Progenitor cell of endocrine pancreas (in vitro differentiated cells): Measurements from ENCODE around the gene FNDC11. TPM values are rescaled to one million over a fixed set of nuclear protein-coding genes. Genes with fewer than 3 reads are reported as not detected.

ENCODE experiments used
- DNase-seq: peaks from one replicate; pipeline ENCODE4 v3.0.0; 2021; ENCODE audit warnings: low spot score; ENCODE audit not compliant: unreplicated experiment
- H3K27ac Mint-ChIP-seq: 2 replicates; pipeline ENCODE4 v1.8.0; 2021; ENCODE audit warnings: mild to moderate bottlenecking, moderate library complexity, mixed read lengths
- H3K27me3 Mint-ChIP-seq: 2 replicates; pipeline ENCODE4 v1.8.0; 2021; ENCODE audit warnings: mixed read lengths
- H3K36me3 Mint-ChIP-seq: 2 replicates; pipeline ENCODE4 v1.8.0; 2022; ENCODE audit warnings: mixed read lengths; ENCODE audit not compliant: insufficient read depth
- H3K4me1 Mint-ChIP-seq: 2 replicates; pipeline ENCODE4 v1.8.0; 2021; ENCODE audit warnings: low read depth, mixed read lengths
- H3K4me3 Mint-ChIP-seq: 2 replicates; pipeline ENCODE4 v1.8.0; 2021; ENCODE audit warnings: low read depth, mild to moderate bottlenecking, moderate library complexity, mixed read lengths
- H3K9me3 Mint-ChIP-seq: 2 replicates; pipeline ENCODE4 v1.8.0; 2021; ENCODE audit warnings: low read depth, mixed read lengths
- total RNA-seq: library from RNA; stranded (reverse); gene quantifications from 2 replicates; pipeline ENCODE4 v1.2.1, GENCODE V29; 2021
- TF ChIP-seq, protein P1 (sequence below): fragments of 200-600 bp; sonication (generic); IDR thresholded peaks from one replicate; pipeline ENCODE4 v1.5.0; 2021; ENCODE audit warnings: antibody characterized with exemption, mild to moderate bottlenecking; ENCODE audit not compliant: unreplicated experiment

The FNDC11 gene
- total RNA-seq, 1 donor from 2014 or later, result 1.9 TPM

DNA sequence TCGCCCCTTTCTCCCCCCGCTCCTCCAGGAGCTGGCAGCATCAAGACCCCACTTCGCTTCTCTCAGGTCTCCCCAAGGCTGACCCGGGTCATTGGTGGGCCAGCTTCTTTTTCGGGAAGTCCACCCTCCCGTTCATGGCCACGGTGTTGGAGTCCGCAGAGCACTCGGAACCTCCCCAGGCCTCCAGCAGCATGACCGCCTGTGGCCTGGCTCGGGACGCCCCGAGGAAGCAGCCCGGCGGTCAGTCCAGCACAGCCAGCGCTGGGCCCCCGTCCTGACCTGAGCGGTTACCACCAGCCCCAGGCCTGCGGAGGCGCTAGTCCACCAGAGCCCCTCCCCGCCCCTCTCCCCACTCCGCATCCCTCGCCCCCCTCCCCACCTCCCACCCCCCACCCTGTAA lies 32.4 kb upstream of the FNDC11 start:
- H3K36me3 Mint-ChIP-seq, result peaks cover 15% of the 10 kb centered on the region
- H3K4me3 Mint-ChIP-seq, result peak overlapping the region; percentile 92
- H3K4me1 Mint-ChIP-seq, result peaks cover 12% of the 10 kb centered on the region
- H3K27me3 Mint-ChIP-seq, result peaks cover 8% of the 10 kb centered on the region
- no peaks in the 10 kb centered on the region for H3K9me3 Mint-ChIP-seq
- peak; percentile 26 for DNase-seq
- peak overlapping the region; percentile 95 for H3K27ac Mint-ChIP-seq
- TF ChIP-seq, protein P1, sequence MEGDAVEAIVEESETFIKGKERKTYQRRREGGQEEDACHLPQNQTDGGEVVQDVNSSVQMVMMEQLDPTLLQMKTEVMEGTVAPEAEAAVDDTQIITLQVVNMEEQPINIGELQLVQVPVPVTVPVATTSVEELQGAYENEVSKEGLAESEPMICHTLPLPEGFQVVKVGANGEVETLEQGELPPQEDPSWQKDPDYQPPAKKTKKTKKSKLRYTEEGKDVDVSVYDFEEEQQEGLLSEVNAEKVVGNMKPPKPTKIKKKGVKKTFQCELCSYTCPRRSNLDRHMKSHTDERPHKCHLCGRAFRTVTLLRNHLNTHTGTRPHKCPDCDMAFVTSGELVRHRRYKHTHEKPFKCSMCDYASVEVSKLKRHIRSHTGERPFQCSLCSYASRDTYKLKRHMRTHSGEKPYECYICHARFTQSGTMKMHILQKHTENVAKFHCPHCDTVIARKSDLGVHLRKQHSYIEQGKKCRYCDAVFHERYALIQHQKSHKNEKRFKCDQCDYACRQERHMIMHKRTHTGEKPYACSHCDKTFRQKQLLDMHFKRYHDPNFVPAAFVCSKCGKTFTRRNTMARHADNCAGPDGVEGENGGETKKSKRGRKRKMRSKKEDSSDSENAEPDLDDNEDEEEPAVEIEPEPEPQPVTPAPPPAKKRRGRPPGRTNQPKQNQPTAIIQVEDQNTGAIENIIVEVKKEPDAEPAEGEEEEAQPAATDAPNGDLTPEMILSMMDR, result no peak

DNA sequence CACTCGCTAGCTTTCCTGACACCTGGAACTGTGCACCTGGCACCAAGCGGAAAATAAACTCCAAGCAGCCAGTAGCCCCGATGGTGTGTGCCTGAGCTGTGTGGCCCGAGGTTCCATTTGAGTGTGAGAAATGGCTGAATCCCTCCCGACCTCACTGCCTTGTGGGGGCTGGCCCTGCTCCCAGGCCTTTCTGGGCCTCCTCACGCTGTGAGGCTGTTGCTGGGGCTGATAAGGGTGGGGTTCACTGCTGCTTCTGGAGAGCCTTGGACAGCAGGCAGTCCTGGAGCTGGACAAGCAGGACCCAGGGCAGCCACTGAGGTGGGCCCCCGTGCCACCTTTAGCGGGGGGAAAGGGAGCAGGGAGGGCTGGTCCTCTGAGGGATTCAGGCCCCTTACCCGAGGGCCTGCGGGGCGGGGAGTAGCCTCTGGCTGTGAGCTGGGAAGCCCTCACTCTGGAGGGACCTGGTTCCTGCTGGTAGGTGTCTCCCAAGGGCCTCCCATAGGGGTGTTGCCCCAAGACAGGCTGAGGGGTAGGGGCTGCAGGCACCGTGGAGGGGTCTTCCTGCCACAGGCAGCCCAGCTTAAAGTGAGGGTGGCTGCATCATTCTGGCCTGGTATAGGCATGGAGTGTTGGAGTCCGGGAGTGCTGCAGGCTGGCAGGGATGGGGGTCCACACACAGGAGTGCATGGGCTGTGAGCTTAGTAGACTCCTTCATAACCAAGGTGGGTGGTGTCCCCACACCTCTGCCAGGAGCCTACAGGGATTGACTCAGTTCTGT lies 31.7 kb upstream of the FNDC11 start:
- peak overlapping the region; percentile 92 for H3K4me3 Mint-ChIP-seq
- peak overlapping the region; percentile 94 for H3K27ac Mint-ChIP-seq
- peak; percentile 9 for DNase-seq
- peaks cover 15% of the 10 kb centered on the region for H3K36me3 Mint-ChIP-seq
- H3K9me3 Mint-ChIP-seq, result no peaks in the 10 kb centered on the region
- TF ChIP-seq, protein P1, result no peak
- H3K4me1 Mint-ChIP-seq, result peaks cover 12% of the 10 kb centered on the region
- peaks cover 8% of the 10 kb centered on the region for H3K27me3 Mint-ChIP-seq

DNA sequence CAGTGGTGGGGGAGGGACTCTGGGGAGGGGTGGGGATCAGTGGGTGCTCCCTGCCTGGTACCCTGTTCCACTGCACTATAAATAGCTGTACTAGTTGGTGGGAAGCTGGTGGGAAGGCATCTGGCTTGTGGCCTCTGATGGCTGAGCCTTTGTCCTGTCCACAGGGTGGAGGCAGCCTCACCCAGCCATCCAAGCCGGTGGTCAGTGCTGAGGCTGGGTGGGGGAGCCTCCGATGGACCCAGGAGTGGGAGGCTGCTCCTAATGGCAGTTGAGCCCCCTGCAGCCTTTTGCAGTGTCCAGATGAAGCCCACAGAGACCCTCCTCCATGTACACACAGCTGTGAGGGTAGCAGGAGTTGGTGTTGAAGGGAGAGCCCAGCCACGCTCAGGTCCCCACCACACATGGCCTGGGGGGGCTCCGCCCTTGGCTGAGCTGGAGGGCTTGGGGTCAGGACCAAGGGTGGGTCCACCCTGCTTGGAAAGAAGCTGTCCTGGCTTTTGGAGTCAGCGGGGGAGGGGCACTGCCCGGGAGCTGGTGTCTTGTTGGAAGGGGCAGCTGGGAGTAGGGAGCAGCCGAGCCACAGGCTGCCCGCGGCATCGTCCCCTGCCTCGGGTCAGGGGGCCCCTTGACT lies 30.9 kb upstream of the FNDC11 start:
- Mint-ChIP-seq H3K4me1 (peaks cover 12% of the 10 kb centered on the region), H3K9me3 (no peaks in the 10 kb centered on the region), H3K27me3 (peaks cover 5% of the 10 kb centered on the region), H3K4me3 (peak overlapping the region; percentile 35), H3K36me3 (peaks cover 15% of the 10 kb centered on the region), H3K27ac (peak overlapping the region; percentile 94)
- peak; percentile 10 for DNase-seq
- TF ChIP-seq, protein P1, result no peak

DNA sequence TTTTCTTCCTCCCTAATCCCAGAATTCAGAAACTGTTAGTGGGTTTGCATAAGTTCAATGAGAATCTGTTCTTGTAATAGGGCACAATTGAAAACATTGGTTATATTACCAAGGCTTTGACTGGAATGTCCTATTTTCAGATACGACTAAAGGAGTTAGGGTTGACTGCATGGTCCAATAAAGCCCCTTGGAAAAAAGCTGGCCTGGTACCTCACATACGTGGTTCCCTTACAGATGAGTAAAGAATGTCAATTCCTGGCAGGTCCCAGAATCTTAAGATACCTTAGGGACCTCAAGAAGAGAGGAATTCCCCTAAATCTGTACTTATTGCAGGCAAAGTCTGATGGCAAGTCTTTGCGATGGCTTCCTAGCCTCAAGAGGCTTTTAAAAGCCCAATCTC lies 28.8 kb upstream of the FNDC11 start:
- Mint-ChIP-seq H3K36me3 (peaks cover 15% of the 10 kb centered on the region), H3K9me3 (no peaks in the 10 kb centered on the region), H3K4me1 (peaks cover 12% of the 10 kb centered on the region), H3K27ac (peak overlapping the region; percentile 89), H3K27me3 (no peaks in the 10 kb centered on the region), H3K4me3 (no peak overlapping the region)
- DNase-seq, result no peak
- TF ChIP-seq, protein P1, result no peak

DNA sequence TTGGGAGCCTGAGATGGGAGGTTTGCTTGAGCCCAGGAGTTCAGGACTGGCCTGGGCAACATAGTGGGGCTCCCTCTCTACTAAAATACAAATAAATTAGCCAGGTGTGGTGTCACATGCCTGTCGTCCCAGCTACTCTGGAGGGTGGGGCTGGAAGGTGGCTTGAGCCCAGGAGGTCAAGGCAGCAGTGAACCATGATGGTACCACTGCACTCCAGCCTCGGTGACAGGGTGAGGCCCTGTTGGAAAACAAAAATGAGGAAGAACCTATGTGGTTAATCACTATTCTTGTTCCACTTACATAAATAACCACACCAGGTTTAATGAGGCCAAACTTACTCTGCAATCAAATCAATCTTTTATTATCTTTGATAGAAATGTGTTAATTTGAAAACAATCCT lies 28.0 kb upstream of the FNDC11 start:
- peak; percentile 8 for DNase-seq
- H3K9me3 Mint-ChIP-seq, result no peaks in the 10 kb centered on the region
- H3K4me3 Mint-ChIP-seq, result no peak overlapping the region
- peaks cover 12% of the 10 kb centered on the region for H3K4me1 Mint-ChIP-seq
- H3K27ac Mint-ChIP-seq, result no peak overlapping the region
- H3K36me3 Mint-ChIP-seq, result peaks cover 15% of the 10 kb centered on the region
- H3K27me3 Mint-ChIP-seq, result no peaks in the 10 kb centered on the region
- TF ChIP-seq, protein P1, result no peak
